ENCODE results near the gene SLC2A5. TPM values are rescaled to one million over a fixed set of nuclear protein-coding genes. Genes with fewer than 3 reads are reported as not detected.

SLC2A5 gene
- total and polyA plus RNA-seq, 9 of the 15 experiments (the other 6 are each of a cell fraction or from before 2014, with no cell fraction given): 0.08 TPM; not detected in 8

- Histone ChIP-seq H3K4me2 (ENCODE audit: insufficient read depth, low read length) (no peak overlapping the region), H3K9me3 (replicated peaks; ENCODE audit: control insufficient read depth, insufficient read depth, low read depth, low read length) (no peaks in the 10 kb centered on the region), H3K36me3 (ENCODE audit: control insufficient read depth, insufficient read depth, low read length) (no peaks in the 10 kb centered on the region), H2AFZ (ENCODE audit: low read depth, low read length) (no peak overlapping the region), H3K27ac (ENCODE audit: extremely low read depth, low read depth, low read length) (no peak overlapping the region), H3K9ac (ENCODE audit: insufficient read depth in 1 of 2, low read depth in 2 of 2, low read length in 2 of 2) (no peak overlapping the region), H3K27me3 (ENCODE audit: control insufficient read depth in 2 of 2, insufficient read depth in 2 of 2, low read length in 2 of 2) (peaks cover 51 to 84% of the 10 kb centered on the region in 2 experiments), H3K4me1 (replicated peaks in 1 of 2; ENCODE audit: control insufficient read depth in 2 of 2, insufficient read depth in 2 of 2, low read length in 2 of 2) (peaks cover 0 to 4% of the 10 kb centered on the region in 2 experiments; a peak in 1 of 5 replicates), H4K20me1 (replicated peaks; ENCODE audit: control insufficient read depth, insufficient read depth, low read length) (peaks cover 29% of the 10 kb centered on the region), H3K9me1 (ENCODE audit: control insufficient read depth, insufficient read depth, low read length) (no peaks in the 10 kb centered on the region), H3K4me3 (no peak overlapping the region), H3K79me2 (ENCODE audit: control insufficient read depth, insufficient read depth, low read length) (no peaks in the 10 kb centered on the region)
- intact Hi-C loops (cut with micrococcal nuclease): no loop called here
- no peak for FAIRE-seq
- POLR2A ChIA-PET: interaction anchor here (0.6 to 1.1 kb wide), 3 partner anchors 12 to 103 kb away, joined by 3 to 4 read pairs (median 4); no protein-coding TSS in a partner anchor
- in situ Hi-C loops (cut with MboI): loop anchor here (5.0 kb wide), 1 partner anchor 90 kb away; no protein-coding TSS in a partner anchor
- no TSS peak for BruUV-seq (replicated peaks)
- no peak for ATAC-seq
- CTCF ChIA-PET (ENCODE audit: low intra/inter-chr PET ratio): no interaction called here
- TF ChIP-seq CREB3 (tag; conservative IDR thresholded peaks at IDR 0.05; ENCODE audit: low read depth): no peak
- TF ChIP-seq HDAC2 (IDR thresholded peaks at IDR 0.05): no peak
- no peak for TF ChIP-seq TSC22D4 (tag; IDR thresholded peaks at IDR 0.05)
- TF ChIP-seq ZNF561 (CRISPR knock-in tag; conservative IDR thresholded peaks at IDR 0.05): no peak
- WGBS (ENCODE audit: insufficient coverage, low coverage, missing lambda C conversion rate): 0% methylated on average over 4 of the region's 4 CpGs
- DNase-seq (ENCODE audit: extremely low read depth in 1 of 4, low spot score in 3 of 4): no peak
These were observed 37.7 kb upstream of the SLC2A5 start for GRCh38 chr1:9107136-9107535.

GRCh38 chr1:9106286-9106685, 36.9 kb upstream of the SLC2A5 start:
- peaks cover 0 to 4% of the 10 kb centered on the region in 2 experiments; a peak in 1 of 5 replicates for H3K4me1 ChIP-seq (replicated peaks in 1 of 2; ENCODE audit: control insufficient read depth in 2 of 2, insufficient read depth in 2 of 2, low read length in 2 of 2)
- intact Hi-C loops (cut with micrococcal nuclease) (no loop called here), in situ Hi-C loops (cut with MboI) (loop anchor here (5.0 kb wide), 1 partner anchor 91 kb away; no protein-coding TSS in a partner anchor)
- BruUV-seq (replicated peaks): no TSS peak
- POLR2A ChIA-PET: interaction anchor here (0.5 to 1.0 kb wide), 2 partner anchors 140 to 389 kb away, joined by 3 read pairs; no protein-coding TSS in a partner anchor
- no peaks in the 10 kb centered on the region for H3K9me1 ChIP-seq (ENCODE audit: control insufficient read depth, insufficient read depth, low read length)
- ATAC-seq (no peak), FAIRE-seq (no peak), DNase-seq (ENCODE audit: extremely low read depth in 1 of 4, low spot score in 3 of 4) (no peak)
- H3K4me3 ChIP-seq: no peak overlapping the region
- 2% methylated on average over 13 of the region's 14 CpGs for WGBS (ENCODE audit: insufficient coverage, low coverage, missing lambda C conversion rate)
- H3K27me3 ChIP-seq (ENCODE audit: control insufficient read depth in 2 of 2, insufficient read depth in 2 of 2, low read length in 2 of 2): peaks cover 51 to 83% of the 10 kb centered on the region in 2 experiments
- no peak overlapping the region for H2AFZ ChIP-seq (ENCODE audit: low read depth, low read length)
- H3K4me2 ChIP-seq (ENCODE audit: insufficient read depth, low read length): no peak overlapping the region
- no peak overlapping the region for H3K9ac ChIP-seq (ENCODE audit: insufficient read depth in 1 of 2, low read depth in 2 of 2, low read length in 2 of 2)
- no peaks in the 10 kb centered on the region for H3K36me3 ChIP-seq (ENCODE audit: control insufficient read depth, insufficient read depth, low read length)
- CTCF ChIA-PET (ENCODE audit: low intra/inter-chr PET ratio): interaction anchor here (0.5 kb wide), 1 partner anchor 96 kb away, joined by 5 read pairs; no protein-coding TSS in a partner anchor
- peaks cover 26% of the 10 kb centered on the region for H4K20me1 ChIP-seq (replicated peaks; ENCODE audit: control insufficient read depth, insufficient read depth, low read length)
- H3K9me3 ChIP-seq (replicated peaks; ENCODE audit: control insufficient read depth, insufficient read depth, low read depth, low read length): no peaks in the 10 kb centered on the region
- no peaks in the 10 kb centered on the region for H3K79me2 ChIP-seq (ENCODE audit: control insufficient read depth, insufficient read depth, low read length)
- H3K27ac ChIP-seq (ENCODE audit: extremely low read depth, low read depth, low read length): no peak overlapping the region
- no peak for TF ChIP-seq ZNF124 (CRISPR knock-in tag; IDR thresholded peaks at IDR 0.05)
- TF ChIP-seq ZNF740 (CRISPR knock-in tag; IDR thresholded peaks at IDR 0.05): no peak
- no peak for TF ChIP-seq ZNF740 (tag; IDR thresholded peaks at IDR 0.05)
- TF ChIP-seq ZBTB1 (CRISPR knock-in tag; IDR thresholded peaks at IDR 0.05; ENCODE audit: borderline replicate concordance, low read depth): no peak
- TF ChIP-seq HMGXB4 (CRISPR knock-in tag; IDR thresholded peaks at IDR 0.05): no peak
- no peak for TF ChIP-seq ETS2 (tag; IDR thresholded peaks at IDR 0.05; ENCODE audit: borderline replicate concordance, poor library complexity, severe bottlenecking)
- no peak for TF ChIP-seq C11orf30 (IDR thresholded peaks at IDR 0.05; ENCODE audit: low read depth)
- TF ChIP-seq ZNF551 (CRISPR knock-in tag; IDR thresholded peaks at IDR 0.05): no peak
